ENCODE measurements around the gene ZNF532. TPM values are rescaled to one million over a fixed set of nuclear protein-coding genes. Genes with fewer than 3 reads are reported as not detected.

ZNF532 gene
- total and polyA plus RNA-seq, 9 of the 15 experiments (the other 6 are each of a cell fraction or from before 2014, with no cell fraction given) = 0.42 TPM; not detected in 8

DNA sequence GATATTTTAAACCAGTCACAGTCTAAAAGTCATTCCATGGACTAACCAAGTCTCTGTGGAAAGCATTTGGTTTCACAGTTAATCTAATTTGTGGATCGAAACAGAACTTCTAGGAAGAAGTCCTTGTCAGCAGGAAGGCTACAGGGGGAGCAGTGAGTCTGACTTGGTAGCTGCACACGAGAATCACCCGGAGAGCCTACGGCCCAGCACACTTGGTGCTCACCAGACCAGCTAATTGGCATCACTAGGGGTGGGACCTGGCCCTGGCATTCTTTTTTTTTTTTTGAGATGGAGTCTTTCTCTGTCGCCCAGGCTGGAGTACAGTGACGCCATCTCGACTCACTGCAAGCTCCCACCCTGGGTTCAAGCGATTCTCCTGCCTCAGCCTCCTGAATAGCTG, 97.7 kb downstream of the ZNF532 start:
- H4K20me1 ChIP-seq (replicated peaks; ENCODE audit: control insufficient read depth, insufficient read depth, low read length) = no peaks in the 10 kb centered on the region
- in situ Hi-C loops (cut with MboI) (no loop called here), intact Hi-C loops (cut with micrococcal nuclease) (no loop called here)
- ChIA-PET POLR2A (no interaction called here), CTCF (ENCODE audit: low intra/inter-chr PET ratio) (no interaction called here)
- no peaks in the 10 kb centered on the region for H3K79me2 ChIP-seq (ENCODE audit: control insufficient read depth, insufficient read depth, low read length)
- no peaks in the 10 kb centered on the region for H3K36me3 ChIP-seq (ENCODE audit: control insufficient read depth, insufficient read depth, low read length)
- H3K4me1 ChIP-seq (replicated peaks in 1 of 2; ENCODE audit: control insufficient read depth in 2 of 2, insufficient read depth in 2 of 2, low read length in 2 of 2) = no peaks in the 10 kb centered on the region
- no peak overlapping the region for H3K9ac ChIP-seq (ENCODE audit: insufficient read depth in 1 of 2, low read depth in 2 of 2, low read length in 2 of 2)
- no TSS peak for BruUV-seq (replicated peaks)
- H3K9me1 ChIP-seq (ENCODE audit: control insufficient read depth, insufficient read depth, low read length) = no peaks in the 10 kb centered on the region
- H3K9me3 ChIP-seq (replicated peaks; ENCODE audit: control insufficient read depth, insufficient read depth, low read depth, low read length) = no peaks in the 10 kb centered on the region
- no peak overlapping the region for H3K4me3 ChIP-seq
- H3K4me2 ChIP-seq (ENCODE audit: insufficient read depth, low read length) = no peak overlapping the region
- no peaks in the 10 kb centered on the region; a peak in 2 of 5 replicates for H3K27me3 ChIP-seq (ENCODE audit: control insufficient read depth in 2 of 2, insufficient read depth in 2 of 2, low read length in 2 of 2)
- no peak for TF ChIP-seq TSC22D4 (tag; IDR thresholded peaks at IDR 0.05)
- no peak overlapping the region for H2AFZ ChIP-seq (ENCODE audit: low read depth, low read length)
- no peak for ATAC-seq
- no peak for FAIRE-seq
- 0% methylated on average over 6 of the region's 8 CpGs for WGBS (ENCODE audit: insufficient coverage, low coverage, missing lambda C conversion rate)
- no peak overlapping the region for H3K27ac ChIP-seq (ENCODE audit: extremely low read depth, low read depth, low read length)
- no peak for DNase-seq (ENCODE audit: extremely low read depth in 1 of 4, low spot score in 3 of 4)

DNA sequence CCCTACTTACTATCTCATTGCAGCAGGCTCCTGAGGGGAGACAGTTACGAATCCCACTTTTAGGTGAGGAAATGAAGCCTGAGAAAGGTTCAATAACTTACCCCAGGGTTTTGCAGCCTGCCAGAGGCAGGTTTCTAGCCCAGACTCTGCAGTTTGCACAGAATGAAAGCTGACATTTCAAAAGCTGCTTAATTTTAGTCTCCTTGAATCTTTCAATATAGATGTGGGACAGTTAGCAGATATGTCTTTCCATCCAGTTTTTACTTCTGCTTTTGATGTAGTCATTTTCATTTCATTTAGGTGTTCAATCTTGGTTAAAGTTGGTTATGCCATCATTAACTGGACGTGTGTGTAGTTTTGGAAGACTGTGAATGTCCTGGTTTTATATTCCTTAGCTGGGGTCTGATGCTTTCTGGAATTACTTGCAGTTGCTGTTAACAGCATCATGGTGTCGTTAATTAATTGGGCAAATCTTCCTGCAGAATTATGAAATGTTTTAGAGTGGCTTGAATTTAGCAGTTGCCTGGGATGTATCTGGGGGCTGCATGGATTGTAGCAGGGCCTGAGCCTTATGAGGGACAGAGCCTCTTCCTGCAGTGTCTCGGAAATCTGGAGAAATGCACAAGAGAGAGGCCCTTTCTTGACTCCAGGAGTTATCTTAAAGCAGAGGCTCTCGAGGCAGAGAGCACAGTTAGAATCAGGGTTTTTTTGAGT, 100.8 kb downstream of the ZNF532 start:
- H3K36me3 ChIP-seq (ENCODE audit: control insufficient read depth, insufficient read depth, low read length) = no peaks in the 10 kb centered on the region
- in situ Hi-C loops (cut with MboI) = no loop called here
- H3K27ac ChIP-seq (ENCODE audit: extremely low read depth, low read depth, low read length) = no peak overlapping the region
- WGBS (ENCODE audit: insufficient coverage, low coverage, missing lambda C conversion rate) = 0% methylated on average over 5 of the region's 5 CpGs
- DNase-seq (ENCODE audit: extremely low read depth in 1 of 4, low spot score in 3 of 4) (no peak), ATAC-seq (no peak), FAIRE-seq (no peak)
- H3K4me3 ChIP-seq = no peak overlapping the region
- H3K9me1 ChIP-seq (ENCODE audit: control insufficient read depth, insufficient read depth, low read length) = peaks cover 2% of the 10 kb centered on the region
- H2AFZ ChIP-seq (ENCODE audit: low read depth, low read length) = no peak overlapping the region
- H3K9me3 ChIP-seq (replicated peaks; ENCODE audit: control insufficient read depth, insufficient read depth, low read depth, low read length) = no peaks in the 10 kb centered on the region
- H4K20me1 ChIP-seq (replicated peaks; ENCODE audit: control insufficient read depth, insufficient read depth, low read length) = no peaks in the 10 kb centered on the region
- CTCF ChIA-PET (ENCODE audit: low intra/inter-chr PET ratio) = no interaction called here
- intact Hi-C loops (cut with micrococcal nuclease) = no loop called here
- TF ChIP-seq ZBTB8A (IDR thresholded peaks at IDR 0.05; ENCODE audit: partially characterized antibody) (no peak), RBM39 (optimal IDR thresholded peaks at IDR 0.05; ENCODE audit: low read depth, low read length) (no peak), EWSR1 (IDR thresholded peaks at IDR 0.05; ENCODE audit: borderline replicate concordance, low read depth, partially characterized antibody) (no peak), ZNF274 (IDR thresholded peaks at IDR 0.05; ENCODE audit: borderline replicate concordance, low read depth, low read length) (no peak)
- TF ChIP-seq, protein P1, sequence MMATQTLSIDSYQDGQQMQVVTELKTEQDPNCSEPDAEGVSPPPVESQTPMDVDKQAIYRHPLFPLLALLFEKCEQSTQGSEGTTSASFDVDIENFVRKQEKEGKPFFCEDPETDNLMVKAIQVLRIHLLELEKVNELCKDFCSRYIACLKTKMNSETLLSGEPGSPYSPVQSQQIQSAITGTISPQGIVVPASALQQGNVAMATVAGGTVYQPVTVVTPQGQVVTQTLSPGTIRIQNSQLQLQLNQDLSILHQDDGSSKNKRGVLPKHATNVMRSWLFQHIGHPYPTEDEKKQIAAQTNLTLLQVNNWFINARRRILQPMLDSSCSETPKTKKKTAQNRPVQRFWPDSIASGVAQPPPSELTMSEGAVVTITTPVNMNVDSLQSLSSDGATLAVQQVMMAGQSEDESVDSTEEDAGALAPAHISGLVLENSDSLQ (IDR thresholded peaks at IDR 0.05) = no peak
- TF ChIP-seq, protein P2, sequence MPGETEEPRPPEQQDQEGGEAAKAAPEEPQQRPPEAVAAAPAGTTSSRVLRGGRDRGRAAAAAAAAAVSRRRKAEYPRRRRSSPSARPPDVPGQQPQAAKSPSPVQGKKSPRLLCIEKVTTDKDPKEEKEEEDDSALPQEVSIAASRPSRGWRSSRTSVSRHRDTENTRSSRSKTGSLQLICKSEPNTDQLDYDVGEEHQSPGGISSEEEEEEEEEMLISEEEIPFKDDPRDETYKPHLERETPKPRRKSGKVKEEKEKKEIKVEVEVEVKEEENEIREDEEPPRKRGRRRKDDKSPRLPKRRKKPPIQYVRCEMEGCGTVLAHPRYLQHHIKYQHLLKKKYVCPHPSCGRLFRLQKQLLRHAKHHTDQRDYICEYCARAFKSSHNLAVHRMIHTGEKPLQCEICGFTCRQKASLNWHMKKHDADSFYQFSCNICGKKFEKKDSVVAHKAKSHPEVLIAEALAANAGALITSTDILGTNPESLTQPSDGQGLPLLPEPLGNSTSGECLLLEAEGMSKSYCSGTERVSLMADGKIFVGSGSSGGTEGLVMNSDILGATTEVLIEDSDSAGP (CRISPR knock-in tag; IDR thresholded peaks at IDR 0.05) = no peak
- no TSS peak for BruUV-seq (replicated peaks)
- H3K79me2 ChIP-seq (ENCODE audit: control insufficient read depth, insufficient read depth, low read length) = no peaks in the 10 kb centered on the region
- peaks cover 2 to 13% of the 10 kb centered on the region in 2 experiments; a peak in 4 of 5 replicates for H3K27me3 ChIP-seq (ENCODE audit: control insufficient read depth in 2 of 2, insufficient read depth in 2 of 2, low read length in 2 of 2)
- POLR2A ChIA-PET = no interaction called here
- no peak overlapping the region for H3K9ac ChIP-seq (ENCODE audit: insufficient read depth in 1 of 2, low read depth in 2 of 2, low read length in 2 of 2)
- no peak overlapping the region for H3K4me2 ChIP-seq (ENCODE audit: insufficient read depth, low read length)
- no peaks in the 10 kb centered on the region for H3K4me1 ChIP-seq (replicated peaks in 1 of 2; ENCODE audit: control insufficient read depth in 2 of 2, insufficient read depth in 2 of 2, low read length in 2 of 2)
